GM21786 (cell line): ENCODE data around the gene LETMD1.

Experiments
- ATAC-seq: cut with Tn5 transposase; IDR thresholded peaks from one replicate; pipeline ENCODE4 v1.9.1; 2021; ENCODE audit not compliant: unreplicated experiment

LETMD1 gene

GRCh38 chr12:51025836-51026638 lies 22.1 kb upstream of the LETMD1 start, which contains the start of gene SLC11A2:
Gene SLC11A2 (minus strand): TSS chr12:51026384. CDS start chr12:51010728, 15,656 bp downstream.
- ATAC-seq = peak; percentile 85

GRCh38 chr12:51027342-51027835 lies 20.7 kb upstream of the LETMD1 start:
- no peak for ATAC-seq

- no peak for ATAC-seq
Observed at GRCh38 chr12:51028126-51028812, 19.9 kb upstream of the LETMD1 start.

DNA sequence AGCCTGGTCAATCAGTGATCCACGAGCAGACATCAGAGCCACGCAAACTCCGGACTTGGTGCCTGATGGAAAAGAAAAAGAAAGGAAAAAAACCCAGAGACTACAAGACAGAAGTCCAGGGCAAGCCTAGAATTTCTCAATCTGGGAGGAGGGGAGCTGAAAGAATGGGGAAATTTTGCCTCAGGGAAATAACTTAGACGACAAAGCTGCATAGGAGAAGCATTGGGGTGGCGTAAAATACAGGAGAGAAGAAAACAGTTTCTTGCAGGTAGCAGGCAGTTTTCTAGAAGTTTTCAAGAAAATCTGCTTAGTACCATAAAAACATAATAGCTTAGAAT lies 19.3 kb upstream of the LETMD1 start:
- no peak for ATAC-seq

- ATAC-seq = no peak
Observed at GRCh38 chr12:51033048-51033447, 15.1 kb upstream of the LETMD1 start.

DNA sequence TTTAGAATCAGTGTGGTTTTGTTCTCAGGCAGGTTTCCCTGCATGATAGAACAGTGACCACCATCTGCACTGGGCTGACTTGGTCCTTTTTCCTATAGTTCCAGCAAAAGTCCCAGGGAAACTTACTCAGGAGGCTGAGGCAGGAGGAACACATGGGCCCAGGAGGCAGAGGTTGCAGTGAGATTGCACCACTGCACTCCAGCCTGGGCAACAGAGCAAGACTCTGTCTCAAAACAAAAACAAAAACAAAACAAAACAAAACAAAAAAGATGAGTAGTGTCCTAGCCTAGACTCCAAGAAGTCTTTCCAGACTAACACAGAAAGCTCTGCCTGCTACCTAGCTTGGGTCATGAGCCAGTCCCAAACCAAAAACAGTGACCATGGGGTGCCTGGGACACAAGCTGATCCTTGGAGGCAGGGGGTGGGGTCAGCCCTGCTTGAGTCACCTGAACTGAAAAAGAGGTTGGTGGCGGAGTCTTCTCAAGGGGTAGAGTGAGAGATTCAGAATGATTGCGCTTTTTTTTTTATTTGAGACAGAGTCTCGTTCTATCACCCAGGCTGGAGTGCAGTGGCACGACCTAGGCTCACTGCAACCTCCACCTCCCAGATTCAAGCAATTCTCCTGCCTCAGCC lies 14.6 kb upstream of the LETMD1 start:
- no peak for ATAC-seq

- ATAC-seq = no peak
Observed at GRCh38 chr12:51036279-51036678, 11.8 kb upstream of the LETMD1 start.

DNA sequence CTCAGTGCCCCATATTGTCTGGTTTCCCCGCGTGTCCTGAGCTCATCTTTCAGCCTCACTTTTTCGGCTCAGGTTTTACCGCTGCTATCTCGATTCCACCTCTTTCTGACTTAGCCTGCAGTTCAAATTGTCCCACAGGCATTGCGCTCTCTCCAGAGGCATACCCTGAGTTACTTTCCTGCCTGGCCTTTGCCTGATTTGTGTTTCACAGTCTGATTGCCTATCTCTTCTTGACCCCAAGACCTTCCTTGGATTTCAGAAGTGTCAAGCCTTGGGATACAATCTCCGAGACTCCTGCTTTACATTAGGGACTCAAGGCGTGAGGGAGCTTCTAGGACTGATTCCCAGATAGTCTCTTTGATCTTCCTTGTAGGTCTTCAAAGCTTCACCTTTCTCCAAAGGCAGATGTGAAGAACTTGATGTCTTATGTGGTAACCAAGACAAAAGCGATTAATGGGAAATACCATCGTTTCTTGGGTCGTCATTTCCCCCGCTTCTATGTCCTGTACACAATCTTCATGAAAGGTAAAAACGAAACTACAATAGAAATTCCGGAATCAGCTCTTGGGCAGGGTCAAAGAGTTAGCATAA lies 629 bp downstream of the LETMD1 start:
- ATAC-seq = no peak

GRCh38 chr12:51049525-51049924 lies 1.4 kb downstream of the LETMD1 start:
- ATAC-seq = no peak

DNA sequence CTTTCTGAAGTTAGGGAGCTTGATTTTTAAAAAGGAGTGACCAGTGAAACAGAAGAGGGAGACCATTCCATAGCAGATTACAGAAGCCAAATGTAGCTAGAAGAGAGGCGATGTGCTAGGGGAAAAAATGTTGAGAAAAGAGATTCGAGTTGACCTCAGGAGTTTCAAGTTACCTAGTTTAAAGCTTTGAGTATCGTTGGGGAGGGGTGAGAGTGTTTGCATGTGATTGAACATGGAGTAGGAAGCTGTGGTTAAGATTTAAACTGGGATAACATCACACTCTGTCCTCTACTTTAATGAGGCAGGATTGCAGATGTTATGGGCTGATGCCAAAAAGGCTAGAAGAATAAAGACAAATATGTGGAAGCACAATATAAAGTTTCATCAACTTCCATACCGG lies 3.7 kb downstream of the LETMD1 start:
- no peak for ATAC-seq

DNA sequence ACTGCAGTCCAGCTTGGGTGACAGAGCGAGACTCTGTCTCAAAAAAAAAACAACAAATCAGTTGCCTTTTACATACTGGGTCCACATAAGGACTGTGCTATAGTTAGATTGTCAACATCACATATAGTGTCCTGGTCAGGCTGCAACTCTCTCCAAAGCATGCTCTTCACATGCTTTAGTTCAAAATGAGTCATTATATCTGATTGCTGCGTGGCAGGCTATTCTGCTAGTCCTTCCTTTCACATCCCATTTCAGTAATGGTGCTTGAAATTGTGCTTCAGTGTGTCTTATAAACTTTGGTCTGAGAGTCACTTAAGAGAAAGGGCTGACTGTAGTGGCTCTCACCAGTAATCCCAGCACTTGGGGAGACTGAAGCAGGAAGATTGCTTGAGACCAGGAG lies 6.9 kb downstream of the LETMD1 start:
- no peak for ATAC-seq

DNA sequence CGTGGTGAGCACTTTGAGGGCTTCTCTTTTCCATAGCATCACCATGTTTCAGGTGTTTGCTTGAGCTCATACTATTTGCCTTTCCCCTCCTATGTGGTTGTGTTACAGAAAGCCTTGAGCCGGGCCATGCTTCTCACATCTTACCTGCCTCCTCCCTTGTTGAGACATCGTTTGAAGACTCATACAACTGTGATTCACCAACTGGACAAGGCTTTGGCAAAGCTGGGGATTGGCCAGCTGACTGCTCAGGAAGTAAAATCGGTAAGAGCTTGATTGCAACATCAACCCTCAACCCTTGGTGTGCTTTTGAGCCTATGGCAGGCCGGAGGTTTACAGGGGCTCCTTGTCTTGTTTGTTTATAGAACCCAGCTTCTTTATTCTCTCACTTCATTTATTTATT lies 8.1 kb downstream of the LETMD1 start:
- ATAC-seq = no peak

- no peak for ATAC-seq
Observed at GRCh38 chr12:51059086-51059485, 11.0 kb downstream of the LETMD1 start.

GRCh38 chr12:51062631-51063397 lies 14.7 kb downstream of the LETMD1 start:
- no peak for ATAC-seq

GRCh38 chr12:51065530-51065929 lies 17.4 kb downstream of the LETMD1 start:
- ATAC-seq = no peak

GRCh38 chr12:51067229-51067628 lies 19.1 kb downstream of the LETMD1 start:
- no peak for ATAC-seq

DNA sequence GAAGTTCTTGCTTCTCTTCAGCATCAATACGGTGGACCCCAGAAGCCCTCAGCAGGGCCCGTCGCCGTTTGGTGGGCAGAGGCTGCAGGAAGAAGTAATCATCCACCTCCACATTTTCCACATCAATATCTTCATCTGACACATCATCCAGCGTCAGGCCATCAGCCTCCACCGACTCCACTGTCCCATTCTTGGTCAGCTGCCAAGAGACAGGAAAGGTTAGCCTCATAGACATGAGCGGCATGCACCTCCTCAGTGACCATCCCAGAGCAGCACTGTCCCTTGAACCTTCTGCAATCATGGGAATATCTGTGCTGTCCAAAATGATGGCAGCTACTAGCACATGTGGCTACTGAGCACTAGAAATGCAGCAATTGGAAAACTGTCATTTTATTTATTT lies 19.6 kb downstream of the LETMD1 start:
- ATAC-seq = no peak

DNA sequence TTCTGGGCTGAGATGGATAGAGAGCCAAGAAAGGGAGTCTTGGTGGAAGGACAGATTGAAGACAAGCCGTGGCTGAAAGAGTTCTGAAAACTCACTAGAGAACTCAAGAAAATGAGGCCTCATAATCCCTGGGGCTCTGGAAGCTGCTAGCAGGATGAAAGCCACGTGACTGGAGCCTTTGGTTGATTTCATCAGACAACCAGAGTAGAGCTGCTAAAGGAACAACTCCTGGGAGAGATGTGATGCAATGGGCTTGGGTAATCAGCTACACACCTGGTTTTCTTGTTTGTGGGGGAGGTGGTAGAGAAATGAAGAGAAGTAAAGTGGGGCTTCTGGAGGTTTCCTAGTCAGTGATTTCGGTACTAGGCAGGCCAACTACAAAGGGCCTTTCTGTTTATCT lies 21.9 kb downstream of the LETMD1 start:
- ATAC-seq = no peak

DNA sequence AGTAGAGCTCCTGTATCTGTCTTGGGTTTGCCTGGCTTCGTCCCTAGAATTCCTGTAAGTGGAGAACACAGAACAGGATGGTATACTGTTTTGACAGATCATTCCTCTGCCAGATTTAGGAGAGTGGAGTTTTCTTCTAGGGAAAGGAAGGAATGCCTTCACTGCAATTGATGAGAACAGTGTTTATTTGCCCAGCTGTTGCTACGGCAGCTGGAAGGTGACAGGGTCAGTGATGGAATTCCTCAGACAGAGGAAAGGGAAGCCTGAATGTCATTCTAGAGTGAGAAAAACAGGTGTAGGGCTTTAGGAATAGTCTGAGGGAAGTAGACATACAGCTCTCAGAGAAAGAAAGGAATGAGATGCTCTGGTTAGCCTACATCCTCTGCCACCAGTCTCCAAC lies 23.5 kb downstream of the LETMD1 start:
- ATAC-seq = no peak

DNA sequence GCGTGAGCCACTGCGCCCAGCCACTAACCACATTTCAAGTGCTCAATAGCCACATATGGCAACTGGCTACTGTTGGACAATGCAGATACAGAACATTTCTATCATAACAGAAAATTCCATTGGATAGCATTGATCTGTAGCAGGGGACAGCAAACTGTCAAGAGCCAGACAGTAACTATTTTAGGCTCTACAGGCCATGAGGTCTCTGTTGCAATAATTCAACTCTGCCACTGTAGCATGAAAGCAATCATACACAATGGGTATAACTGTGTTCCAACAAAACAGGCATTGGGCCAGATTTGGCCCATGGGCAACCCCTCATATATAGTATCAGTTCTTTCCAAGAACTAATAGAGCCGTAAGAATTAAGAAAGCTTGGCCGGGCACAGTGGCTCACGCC lies 27.3 kb downstream of the LETMD1 start:
- ATAC-seq = no peak
